NT2/D1 (cell line): ENCODE data around the gene AQR.

ENCODE experiments used
- DNase-seq: peaks from one replicate; pipeline ENCODE4 v3.0.0-alpha.2; 2011; ENCODE audit warnings: low read depth, low spot score
- H3K27me3 ChIP-seq: 2 replicates; pipeline ENCODE4 v1.6.0; 2011; ENCODE audit warnings: mild to moderate bottlenecking; ENCODE audit not compliant: insufficient read length, insufficient read depth
- H3K36me3 ChIP-seq: 2 replicates; pipeline ENCODE4 v1.6.1; 2011; ENCODE audit warnings: mild to moderate bottlenecking, low read length, mixed read lengths; ENCODE audit not compliant: insufficient read depth, insufficient read length
- H3K4me1 ChIP-seq: 2 replicates; pipeline ENCODE4 v1.5.1; 2011; ENCODE audit not compliant: insufficient read depth, insufficient read length
- H3K4me3 ChIP-seq: 2 replicates; pipeline ENCODE4 v1.5.1; 2011; ENCODE audit warnings: low read depth; ENCODE audit not compliant: insufficient read length
- H3K9ac ChIP-seq: 2 replicates; pipeline ENCODE4 v1.6.0; 2011; ENCODE audit warnings: low read depth; ENCODE audit not compliant: insufficient read length
- H3K9me3 ChIP-seq: 2 replicates; pipeline ENCODE4 v1.5.1; 2011; ENCODE audit warnings: mild to moderate bottlenecking, low read length; ENCODE audit not compliant: insufficient read depth
- SUZ12 ChIP-seq: IDR thresholded peaks from 2 replicates; pipeline ENCODE4 v1.6.1; 2011; ENCODE audit not compliant: insufficient read length, insufficient read depth; ENCODE audit errors: extremely low read depth
- YY1 ChIP-seq: IDR thresholded peaks from 2 replicates; pipeline ENCODE4 v1.6.1; 2011; ENCODE audit not compliant: insufficient read length, insufficient read depth
- ZNF274 ChIP-seq: IDR thresholded peaks from 2 replicates; pipeline ENCODE4 v1.6.1; 2011; ENCODE audit warnings: mild to moderate bottlenecking, low read depth, low read length

AQR gene

GRCh38 chr15:34838282-34838681 lies 131.3 kb downstream of the AQR start:
- Histone ChIP-seq H3K36me3 (no peaks in the 10 kb centered on the region), H3K9me3 (no peaks in the 10 kb centered on the region; the same call in 1 of the 2 replicates), H3K27me3 (no peaks in the 10 kb centered on the region), H3K4me3 (no peak overlapping the region), H3K9ac (no peak overlapping the region), H3K4me1 (no peaks in the 10 kb centered on the region)
- DNase-seq = no peak
- TF ChIP-seq SUZ12 = no peak
- TF ChIP-seq YY1 = no peak
- no peak for TF ChIP-seq ZNF274

DNA sequence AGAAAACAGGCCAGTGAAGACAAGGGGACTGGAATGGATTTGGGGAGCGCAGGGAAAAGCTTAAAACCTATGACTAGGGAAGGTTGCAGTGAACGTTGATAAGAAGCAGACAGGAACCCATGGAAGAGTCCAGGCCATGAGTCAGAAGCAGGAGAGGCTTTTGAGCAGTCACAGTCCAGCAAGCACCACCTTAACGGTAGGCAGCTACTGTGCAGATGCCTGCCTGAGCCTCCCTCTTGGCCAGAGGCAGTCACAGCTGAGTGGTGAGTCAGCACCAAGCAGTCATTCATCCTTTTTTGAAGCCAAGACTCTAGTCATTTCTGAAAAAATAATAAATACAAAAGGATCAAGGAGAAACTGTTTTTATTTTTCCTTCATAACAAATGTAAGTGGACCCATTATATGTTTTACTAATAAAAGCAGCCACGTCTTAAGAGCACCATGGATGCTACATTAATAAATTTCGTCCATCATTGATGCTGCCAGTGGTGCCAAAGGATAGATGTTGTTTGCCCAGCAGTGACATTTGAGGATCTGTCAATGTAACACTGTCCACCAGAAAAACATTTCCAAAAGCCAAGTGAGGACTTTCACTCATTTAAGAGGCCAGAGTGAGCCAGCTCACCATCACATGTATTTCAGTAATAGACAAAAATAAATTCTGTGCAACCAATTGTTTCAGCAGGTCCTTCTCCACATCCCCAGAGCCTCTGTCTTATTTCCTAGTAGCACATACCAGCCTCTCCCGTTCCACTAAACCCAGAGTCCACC lies 132.1 kb downstream of the AQR start:
- Histone ChIP-seq H3K9ac (no peak overlapping the region), H3K4me1 (no peaks in the 10 kb centered on the region), H3K36me3 (no peaks in the 10 kb centered on the region), H3K9me3 (no peaks in the 10 kb centered on the region; the same call in 1 of the 2 replicates), H3K4me3 (no peak overlapping the region), H3K27me3 (no peaks in the 10 kb centered on the region)
- TF ChIP-seq YY1 = no peak
- no peak for TF ChIP-seq ZNF274
- no peak for TF ChIP-seq SUZ12
- DNase-seq = no peak

DNA sequence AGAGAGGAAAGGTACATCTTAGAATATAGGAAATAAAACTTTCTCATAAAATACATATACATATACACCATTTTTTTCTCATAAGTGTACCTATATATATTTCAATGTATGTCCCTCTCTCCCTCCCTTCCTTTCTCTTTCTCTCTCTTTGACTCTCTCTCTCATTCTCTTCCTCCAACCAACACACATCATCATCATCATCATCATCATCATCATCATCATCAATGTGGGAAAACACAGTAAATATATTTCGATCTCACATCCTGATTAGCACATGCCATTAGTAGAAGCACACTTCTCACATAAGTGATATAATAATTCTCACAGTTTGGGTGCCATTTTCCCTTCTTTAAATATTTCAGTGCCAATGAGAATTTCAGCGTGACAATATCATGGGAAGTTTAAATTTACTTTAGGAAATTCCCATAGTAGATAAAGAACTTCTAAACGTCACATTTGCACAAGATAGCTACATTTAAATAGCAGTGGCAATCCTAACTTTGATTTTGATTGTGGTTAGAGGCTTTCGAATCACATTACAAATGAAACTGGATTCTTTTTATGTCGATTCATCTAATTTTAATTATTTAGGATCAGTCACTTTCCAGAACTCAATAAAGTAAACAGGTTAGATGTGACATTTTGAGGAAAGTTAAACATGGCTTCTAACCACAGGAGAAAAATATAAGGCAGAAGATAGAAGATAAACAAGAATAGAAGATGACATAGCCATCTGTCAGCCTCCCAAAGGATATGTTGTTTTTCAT lies 141.2 kb downstream of the AQR start:
- H3K4me1 ChIP-seq = no peaks in the 10 kb centered on the region
- no peak for TF ChIP-seq YY1
- no peak for TF ChIP-seq ZNF274
- TF ChIP-seq SUZ12 = no peak
- H3K27me3 ChIP-seq = no peaks in the 10 kb centered on the region
- no peak for DNase-seq
- H3K9me3 ChIP-seq = no peaks in the 10 kb centered on the region
- H3K9ac ChIP-seq = no peak overlapping the region
- H3K36me3 ChIP-seq = no peaks in the 10 kb centered on the region
- H3K4me3 ChIP-seq = no peak overlapping the region

- H3K9me3 ChIP-seq = no peaks in the 10 kb centered on the region
- no peak overlapping the region for H3K4me3 ChIP-seq
- H3K36me3 ChIP-seq = no peaks in the 10 kb centered on the region
- H3K4me1 ChIP-seq = no peaks in the 10 kb centered on the region
- H3K27me3 ChIP-seq = no peaks in the 10 kb centered on the region
- no peak for DNase-seq
- H3K9ac ChIP-seq = no peak overlapping the region
- no peak for TF ChIP-seq YY1
- TF ChIP-seq SUZ12 = no peak
- no peak for TF ChIP-seq ZNF274
Measured at GRCh38 chr15:34821831-34822230, 147.7 kb downstream of the AQR start.

GRCh38 chr15:34820110-34820509 lies 149.4 kb downstream of the AQR start:
- no peaks in the 10 kb centered on the region for H3K27me3 ChIP-seq
- no peaks in the 10 kb centered on the region for H3K4me1 ChIP-seq
- H3K9me3 ChIP-seq = no peaks in the 10 kb centered on the region
- no peaks in the 10 kb centered on the region for H3K36me3 ChIP-seq
- TF ChIP-seq ZNF274 = no peak
- TF ChIP-seq YY1 = no peak
- no peak for TF ChIP-seq SUZ12
- H3K4me3 ChIP-seq = no peak overlapping the region
- no peak overlapping the region for H3K9ac ChIP-seq
- DNase-seq = no peak

DNA sequence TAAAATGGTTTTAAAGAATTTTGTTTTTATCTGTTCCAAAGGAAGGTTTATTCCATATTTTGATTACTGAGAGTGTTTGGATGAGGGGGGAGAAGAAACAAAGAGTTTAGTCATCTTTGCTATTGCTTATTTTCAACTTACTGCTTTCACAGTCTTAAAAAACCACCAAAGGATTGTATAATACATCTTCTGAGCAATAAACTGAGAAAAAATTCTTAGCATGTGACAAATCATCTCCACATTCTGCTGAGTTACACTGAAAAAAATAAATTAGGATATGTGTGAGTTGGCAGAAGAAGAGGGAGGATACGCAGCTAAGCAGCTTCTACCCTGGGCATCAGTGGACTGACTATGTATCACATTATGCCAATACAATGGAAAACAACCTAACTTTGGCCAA lies 151.0 kb downstream of the AQR start:
- Histone ChIP-seq H3K9ac (no peak overlapping the region), H3K4me3 (no peak overlapping the region), H3K36me3 (no peaks in the 10 kb centered on the region), H3K4me1 (no peaks in the 10 kb centered on the region), H3K27me3 (no peaks in the 10 kb centered on the region), H3K9me3 (no peaks in the 10 kb centered on the region)
- TF ChIP-seq YY1 (no peak), SUZ12 (no peak), ZNF274 (no peak)
- no peak for DNase-seq

DNA sequence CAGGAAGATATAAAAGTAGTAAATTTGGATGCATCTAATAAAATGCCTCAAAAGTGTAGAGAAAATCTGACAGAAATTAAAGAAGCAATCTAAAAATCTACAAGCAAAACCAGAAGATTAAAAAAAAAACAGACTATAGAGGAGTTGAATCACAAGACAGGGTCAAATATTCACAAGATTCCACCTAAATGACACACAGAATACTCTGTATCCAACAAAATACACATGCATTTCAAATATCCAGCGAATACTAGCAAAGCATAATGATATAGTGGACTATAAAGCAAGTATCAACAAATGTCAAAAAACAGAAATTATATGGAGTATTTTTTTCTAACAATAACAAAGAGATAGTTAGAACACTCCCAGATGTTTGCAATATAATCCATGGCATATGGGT lies 153.7 kb downstream of the AQR start:
- Histone ChIP-seq H3K9me3 (no peaks in the 10 kb centered on the region), H3K4me1 (no peaks in the 10 kb centered on the region), H3K36me3 (no peaks in the 10 kb centered on the region), H3K27me3 (no peaks in the 10 kb centered on the region), H3K9ac (no peak overlapping the region), H3K4me3 (no peak overlapping the region)
- DNase-seq = no peak
- TF ChIP-seq ZNF274 = no peak
- TF ChIP-seq YY1 = no peak
- no peak for TF ChIP-seq SUZ12
